VCaP (cell line): ENCODE measurements around the gene AMD1.
"Not testable (repeated sequence)": the region's sequence is repeated elsewhere in the genome, so short reads cannot be mapped to it uniquely, and the experiment has no call there.

Source experiments
- H3K27ac ChIP-seq: fragments of 450-650 bp; 2 replicates; pipeline ENCODE4 v1.5.1; 2017
- CTCF ChIP-seq: fragments of 450-650 bp; conservative IDR thresholded peaks from 2 replicates; pipeline ENCODE4 v1.5.1; 2017; ENCODE audit warnings: mild to moderate bottlenecking, moderate library complexity

AMD1 gene

GRCh38 chr6:110873981-110874879, at the start of gene AMD1:
Gene AMD1 (plus strand): TSS chr6:110874785. CDS start chr6:110875106, 321 bp downstream.
- peak within 1 kb of the TSS; percentile 100 for H3K27ac ChIP-seq
- no peak for TF ChIP-seq CTCF

GRCh38 chr6:110826236-110827129, 48.1 kb upstream of the AMD1 start:
- no peak for TF ChIP-seq CTCF
- H3K27ac ChIP-seq, result peak overlapping the region; percentile 28; the same call in 1 of the 2 replicates

- no peak overlapping the region for H3K27ac ChIP-seq
- TF ChIP-seq CTCF, result no peak
These were observed 46.2 kb upstream of the AMD1 start for GRCh38 chr6:110828396-110828795.

- H3K27ac ChIP-seq, result no peak overlapping the region
- no peak for TF ChIP-seq CTCF
These were observed 43.2 kb upstream of the AMD1 start for GRCh38 chr6:110831405-110831804.

- no peak overlapping the region for H3K27ac ChIP-seq
- TF ChIP-seq CTCF, result no peak
These were observed 40.8 kb upstream of the AMD1 start for GRCh38 chr6:110833831-110834230.

- not testable (repeated sequence) for H3K27ac ChIP-seq
These were observed 38.8 kb upstream of the AMD1 start for GRCh38 chr6:110835751-110836150.

- H3K27ac ChIP-seq, result no peak overlapping the region
These were observed 33.3 kb upstream of the AMD1 start for GRCh38 chr6:110841266-110841665.

More at GRCh38 chr6:110841266-110841665, 33.3 kb upstream of the AMD1 start:
- no peak for TF ChIP-seq CTCF
